Cardiac fibroblast (primary cell): ENCODE measurements around the gene SMG6.
A peak's percentile ranks its signal among the peaks of the same experiment; 100 is the strongest.
"Not testable (repeated sequence)": the region's sequence is repeated elsewhere in the genome, so short reads cannot be mapped to it uniquely, and the experiment has no call there.

Experiments used
- DNase-seq, 2 donors: peaks; one replicate each; pipeline versions ENCODE4 v3.0.0 to v3.0.0-alpha.2; 2010; ENCODE audit warnings: low read depth in 2 of 2
- H3K4me3 ChIP-seq, 2 donors: replicated peaks in 1 of 2; 1 replicate in 1 of 2; 2 replicates in 1 of 2; pipeline ENCODE4 v1.5.1; 2011; ENCODE audit warnings: low read depth in 2 of 2, low read length in 2 of 2, mild to moderate bottlenecking in 2 of 2, moderate library complexity in 1 of 2
- TF ChIP-seq, protein P1 (sequence below): IDR thresholded peaks from one replicate; pipeline ENCODE4 v1.5.1; 2011; ENCODE audit warnings: low read depth, mild to moderate bottlenecking, low read length, inconsistent platforms

The SMG6 gene

DNA sequence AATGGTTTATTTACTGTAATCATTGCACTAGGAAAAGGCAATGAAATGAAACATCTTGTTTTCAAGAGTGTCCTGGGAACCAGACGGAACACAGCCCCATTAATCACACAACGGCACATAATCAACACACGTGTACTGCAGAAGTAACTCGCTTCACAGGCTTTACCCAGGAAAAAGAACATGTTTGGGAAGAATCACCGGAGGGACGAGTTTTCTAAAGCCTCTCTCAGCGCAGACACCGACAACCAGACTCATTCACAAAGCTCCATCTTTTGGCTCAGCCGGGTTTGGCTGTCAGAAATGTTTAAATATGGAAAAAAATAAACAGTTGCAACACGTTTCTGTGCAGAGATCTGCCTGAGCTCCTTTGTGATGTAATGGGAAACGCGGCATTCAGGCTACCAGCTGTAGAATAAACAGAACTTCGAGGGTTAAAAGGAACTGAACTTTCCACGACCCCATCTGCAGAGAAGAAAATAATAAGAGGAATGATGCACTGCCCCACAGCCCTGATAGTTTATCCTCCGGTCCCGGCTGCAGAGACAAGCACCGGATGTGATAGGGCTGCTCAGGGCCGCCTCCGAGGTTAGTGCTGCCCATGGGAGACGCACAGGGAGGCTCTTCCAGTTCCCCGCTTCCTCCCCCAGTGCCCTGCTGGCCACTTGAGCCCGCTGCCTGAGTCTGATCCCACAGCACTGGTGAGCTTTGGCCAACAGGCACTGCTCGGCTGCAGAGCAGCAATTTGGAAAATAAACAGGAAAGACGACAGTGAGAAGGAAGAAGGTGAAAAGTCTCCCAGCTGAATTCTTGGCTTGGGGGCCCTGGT lies 128.9 kb downstream of the SMG6 start:
- TF ChIP-seq, protein P1, sequence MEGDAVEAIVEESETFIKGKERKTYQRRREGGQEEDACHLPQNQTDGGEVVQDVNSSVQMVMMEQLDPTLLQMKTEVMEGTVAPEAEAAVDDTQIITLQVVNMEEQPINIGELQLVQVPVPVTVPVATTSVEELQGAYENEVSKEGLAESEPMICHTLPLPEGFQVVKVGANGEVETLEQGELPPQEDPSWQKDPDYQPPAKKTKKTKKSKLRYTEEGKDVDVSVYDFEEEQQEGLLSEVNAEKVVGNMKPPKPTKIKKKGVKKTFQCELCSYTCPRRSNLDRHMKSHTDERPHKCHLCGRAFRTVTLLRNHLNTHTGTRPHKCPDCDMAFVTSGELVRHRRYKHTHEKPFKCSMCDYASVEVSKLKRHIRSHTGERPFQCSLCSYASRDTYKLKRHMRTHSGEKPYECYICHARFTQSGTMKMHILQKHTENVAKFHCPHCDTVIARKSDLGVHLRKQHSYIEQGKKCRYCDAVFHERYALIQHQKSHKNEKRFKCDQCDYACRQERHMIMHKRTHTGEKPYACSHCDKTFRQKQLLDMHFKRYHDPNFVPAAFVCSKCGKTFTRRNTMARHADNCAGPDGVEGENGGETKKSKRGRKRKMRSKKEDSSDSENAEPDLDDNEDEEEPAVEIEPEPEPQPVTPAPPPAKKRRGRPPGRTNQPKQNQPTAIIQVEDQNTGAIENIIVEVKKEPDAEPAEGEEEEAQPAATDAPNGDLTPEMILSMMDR, result peak; percentile 14
- peak; percentile 98 for DNase-seq
- H3K4me3 ChIP-seq, result peak overlapping the region in 1 of 2 donors; percentile 9

DNA sequence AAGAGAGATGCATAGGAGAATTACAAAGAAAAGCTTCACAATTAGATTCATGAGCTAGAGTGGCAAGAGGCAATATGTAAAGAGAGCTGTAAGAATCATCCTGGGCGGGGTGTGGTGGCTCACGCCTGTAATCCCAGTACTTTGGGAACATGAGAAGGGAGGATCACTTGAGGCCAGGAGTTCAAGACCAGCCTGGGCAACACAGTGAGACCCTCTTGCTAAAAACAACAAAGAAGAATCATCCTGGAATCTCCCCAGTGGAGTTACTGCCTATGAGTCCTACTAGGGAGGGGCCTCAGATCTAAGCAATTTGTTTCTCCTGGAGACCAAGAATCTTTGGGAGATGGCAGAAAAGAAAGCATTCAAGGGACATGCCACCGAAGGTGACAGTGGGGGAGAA lies 129.6 kb downstream of the SMG6 start:
- no peak overlapping the region for H3K4me3 ChIP-seq
- peak; percentile 34 to 87 for DNase-seq
- TF ChIP-seq, protein P1, result no peak

DNA sequence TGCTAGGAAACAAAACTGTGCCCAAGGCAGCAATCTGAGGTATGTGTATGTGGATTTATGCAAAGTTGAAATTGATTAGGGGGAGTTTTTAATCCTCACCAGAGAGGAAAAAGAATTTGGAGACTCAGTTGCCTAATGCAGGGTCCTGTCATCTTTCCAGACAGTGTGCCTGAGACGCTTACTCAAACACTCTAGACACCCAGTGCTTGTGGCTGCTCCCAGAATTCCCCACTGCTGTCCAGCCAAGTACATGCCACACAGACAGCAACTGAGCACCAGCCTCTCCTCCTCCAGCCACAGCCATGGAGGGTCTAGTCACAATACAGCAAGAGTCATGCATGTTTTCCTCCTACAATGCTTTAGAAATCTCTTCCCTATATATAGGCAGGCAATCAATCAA lies 130.6 kb downstream of the SMG6 start:
- H3K4me3 ChIP-seq, result no peak overlapping the region
- DNase-seq, result peak; percentile 52 to 76
- TF ChIP-seq, protein P1, result no peak

DNA sequence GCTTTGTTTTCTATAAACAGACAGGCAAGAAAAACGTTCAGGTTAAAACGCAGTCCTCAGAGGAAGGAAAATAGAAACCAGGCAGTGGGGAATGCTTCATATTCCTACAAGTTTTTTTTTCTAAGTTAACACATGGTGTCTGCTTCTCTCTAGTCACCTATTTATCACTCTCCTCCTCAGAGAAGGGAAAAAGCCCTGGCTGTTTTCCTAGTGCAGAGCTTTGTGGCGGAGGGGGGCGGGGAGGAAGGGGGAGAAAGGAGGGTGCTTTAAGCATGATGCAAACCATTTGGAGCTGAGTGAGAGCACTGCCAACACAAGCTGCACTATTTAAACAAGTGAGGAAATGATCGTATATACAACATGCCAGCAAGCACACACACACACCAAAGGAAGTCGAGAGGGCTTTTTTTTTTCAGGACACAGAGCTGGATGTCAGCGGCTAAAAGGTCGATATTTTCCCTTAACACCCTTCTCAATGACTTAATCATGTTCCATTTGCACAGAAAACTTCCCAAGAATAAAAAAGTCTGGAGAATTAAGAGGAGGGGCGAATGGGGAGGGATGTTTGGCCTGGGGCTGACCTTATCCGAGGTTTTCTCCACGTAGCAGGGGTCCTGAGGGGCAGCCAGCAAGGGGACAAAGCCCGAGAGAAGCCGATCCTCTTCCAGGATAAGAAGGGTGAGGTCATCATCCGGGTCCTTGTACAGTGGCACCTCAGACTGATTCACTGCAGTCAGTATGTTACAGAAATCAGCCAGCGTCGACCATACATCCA lies 131.3 kb downstream of the SMG6 start:
- H3K4me3 ChIP-seq, result peak overlapping the region; percentile 14 to 25
- DNase-seq, result peak; percentile 97 to 99
- TF ChIP-seq, protein P1, result no peak

DNA sequence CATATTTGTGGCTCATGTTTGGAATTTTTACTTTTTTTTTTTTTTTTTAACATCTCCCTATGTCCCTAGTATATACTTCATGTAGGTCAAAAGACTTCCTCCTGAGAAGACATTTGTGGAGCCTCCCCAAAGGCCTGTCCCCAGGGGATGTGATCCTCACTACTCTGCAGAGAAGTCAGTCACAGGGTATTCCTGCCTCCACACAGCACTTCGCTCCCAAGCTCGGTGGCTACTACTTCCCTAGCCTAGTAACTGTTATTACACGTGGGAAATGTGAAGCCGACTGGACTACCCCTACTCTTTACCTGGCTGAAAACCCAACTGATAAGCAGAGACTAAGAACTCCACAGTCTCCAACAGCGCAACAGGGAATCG lies 131.9 kb downstream of the SMG6 start:
- peak overlapping the region; percentile 14 to 25 for H3K4me3 ChIP-seq
- TF ChIP-seq, protein P1, result no peak
- DNase-seq, result peak in 1 of 2 donors; percentile 66

DNA sequence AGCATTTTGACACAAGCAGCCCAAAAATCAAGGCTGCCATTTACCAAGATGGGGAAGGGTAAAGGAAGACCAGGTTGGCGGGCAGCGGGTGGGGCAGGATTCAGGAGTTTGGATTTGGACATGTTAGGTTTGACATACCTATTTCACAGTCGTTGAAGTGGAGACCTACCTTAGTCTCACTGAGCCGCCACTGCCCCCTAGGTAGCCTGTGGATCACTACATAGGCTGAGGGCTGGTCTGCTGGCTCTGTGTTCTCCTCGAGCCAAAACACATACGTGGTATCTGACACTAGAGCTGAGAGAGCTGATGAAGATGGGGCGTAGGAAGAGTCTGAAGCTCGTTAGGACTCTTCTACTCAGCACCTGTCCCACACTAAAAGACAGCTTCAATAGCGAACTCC lies 133.6 kb downstream of the SMG6 start:
- DNase-seq, result no peak
- no peak overlapping the region for H3K4me3 ChIP-seq
- TF ChIP-seq, protein P1, result no peak

DNA sequence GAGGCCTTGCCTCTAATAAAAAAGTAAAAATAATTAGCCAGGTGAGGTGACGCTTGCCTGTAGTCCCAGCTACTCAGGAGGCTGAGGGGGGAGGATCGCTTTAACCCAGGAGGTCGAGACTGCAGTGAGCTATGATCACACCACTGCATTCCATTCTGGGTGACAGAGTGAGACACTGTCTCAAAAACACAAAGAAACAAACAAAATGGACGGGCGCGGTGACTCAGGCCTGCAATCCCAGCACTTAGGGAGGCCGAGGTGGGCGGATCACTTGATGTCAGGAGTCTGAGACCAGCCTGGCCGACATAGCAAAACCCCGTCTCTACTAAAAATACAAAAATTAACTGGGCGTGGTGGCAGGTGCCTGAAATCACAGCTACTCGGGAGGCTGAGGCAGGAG lies 137.9 kb downstream of the SMG6 start:
- H3K4me3 ChIP-seq, result not testable (repeated sequence)
- peak in 1 of 2 donors; percentile 60 for DNase-seq
